ENCODE results near the gene NGFR. TPM values are rescaled to one million over a fixed set of nuclear protein-coding genes. Genes with fewer than 3 reads are reported as not detected.

NGFR gene
- total RNA-seq, 1 donor, result not detected

GRCh38 chr17:49460401-49460800, 34.7 kb upstream of the NGFR start:
- no peak overlapping the region for H3K4me3 ChIP-seq (ENCODE audit: low read depth, low read length)
- TF ChIP-seq CTCF (IDR thresholded peaks at IDR 0.05; ENCODE audit: insufficient read depth, low read length), result no peak
- no peak for DNase-seq (ENCODE audit: low read depth)

DNA sequence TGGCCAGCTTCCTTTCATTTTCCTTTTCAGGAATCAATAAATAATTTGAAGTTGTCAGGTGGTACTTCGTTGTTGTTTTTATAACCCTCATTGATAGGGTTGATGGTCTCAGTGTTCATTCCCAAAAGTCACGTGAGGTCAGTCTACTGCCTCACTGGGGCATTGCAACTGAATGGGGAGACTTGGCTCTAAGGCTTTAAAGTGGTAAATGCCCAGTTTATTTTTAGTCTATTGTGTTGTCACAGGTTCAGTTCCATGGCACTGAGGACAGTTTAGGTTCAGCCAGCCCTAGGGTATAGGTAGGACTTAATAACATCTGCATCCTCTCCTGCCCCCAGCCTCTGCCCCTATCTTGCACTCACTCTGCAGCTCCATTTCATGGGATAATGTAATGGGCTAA, 33.5 kb upstream of the NGFR start:
- TF ChIP-seq CTCF (IDR thresholded peaks at IDR 0.05; ENCODE audit: insufficient read depth, low read length), result no peak

DNA sequence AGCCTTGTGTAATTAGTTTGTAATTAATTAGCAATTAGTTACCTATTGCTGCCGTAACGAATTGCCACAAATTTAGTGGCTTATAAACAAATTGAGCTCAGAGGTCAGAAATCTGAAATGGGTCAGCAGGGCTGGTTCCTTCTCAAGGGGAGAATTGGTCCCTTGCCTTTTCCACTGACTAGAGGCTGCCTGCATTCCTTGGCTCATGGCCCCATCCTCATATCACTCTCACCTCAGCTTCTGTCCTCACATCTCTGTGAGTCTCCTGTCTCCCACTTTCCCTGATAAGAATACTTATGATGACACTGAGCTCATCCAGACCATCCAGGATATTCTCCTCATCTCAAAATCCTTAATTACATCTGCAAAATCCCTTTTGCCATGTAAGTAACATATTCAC, 31.0 kb upstream of the NGFR start:
- no peak for TF ChIP-seq CTCF (IDR thresholded peaks at IDR 0.05; ENCODE audit: insufficient read depth, low read length)
- no peak for DNase-seq (ENCODE audit: low read depth)
- no peak overlapping the region for H3K4me3 ChIP-seq (ENCODE audit: low read depth, low read length)

More for the DNA sequence above, 33.5 kb upstream of the NGFR start:
- H3K4me3 ChIP-seq (ENCODE audit: low read depth, low read length), result no peak overlapping the region
- no peak for DNase-seq (ENCODE audit: low read depth)

- TF ChIP-seq CTCF (IDR thresholded peaks at IDR 0.05; ENCODE audit: insufficient read depth, low read length), result no peak
- DNase-seq (ENCODE audit: low read depth), result no peak
- H3K4me3 ChIP-seq (ENCODE audit: low read depth, low read length), result no peak overlapping the region
Measured at GRCh38 chr17:49465331-49465903, 29.7 kb upstream of the NGFR start.

DNA sequence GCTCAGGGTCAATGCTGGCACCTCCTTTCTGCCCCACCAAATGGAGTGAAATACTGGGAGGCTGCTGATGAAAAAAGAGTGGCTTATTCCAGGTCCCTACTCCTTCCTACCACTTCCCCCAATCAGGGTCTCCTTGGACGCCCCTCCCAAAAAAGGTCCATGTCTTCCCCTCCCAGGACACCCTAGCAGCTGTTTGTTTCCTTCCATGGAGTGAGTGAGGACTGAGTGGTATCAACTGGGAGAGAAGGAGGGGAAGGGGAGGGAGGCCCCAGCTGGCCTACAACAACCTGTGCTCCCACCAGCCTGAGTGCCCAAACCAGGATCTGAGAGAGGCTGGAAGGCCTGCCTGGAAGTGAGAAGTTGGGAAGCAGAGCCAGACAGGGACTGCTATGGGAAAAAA, 28.7 kb upstream of the NGFR start:
- no peak for DNase-seq (ENCODE audit: low read depth)
- TF ChIP-seq CTCF (IDR thresholded peaks at IDR 0.05; ENCODE audit: insufficient read depth, low read length), result no peak

GRCh38 chr17:49467175-49467574, 27.9 kb upstream of the NGFR start:
- no peak for TF ChIP-seq CTCF (IDR thresholded peaks at IDR 0.05; ENCODE audit: insufficient read depth, low read length)
- H3K4me3 ChIP-seq (ENCODE audit: low read depth, low read length), result no peak overlapping the region
- DNase-seq (ENCODE audit: low read depth), result no peak

More for the DNA sequence above, 28.7 kb upstream of the NGFR start:
- no peak overlapping the region for H3K4me3 ChIP-seq (ENCODE audit: low read depth, low read length)

DNA sequence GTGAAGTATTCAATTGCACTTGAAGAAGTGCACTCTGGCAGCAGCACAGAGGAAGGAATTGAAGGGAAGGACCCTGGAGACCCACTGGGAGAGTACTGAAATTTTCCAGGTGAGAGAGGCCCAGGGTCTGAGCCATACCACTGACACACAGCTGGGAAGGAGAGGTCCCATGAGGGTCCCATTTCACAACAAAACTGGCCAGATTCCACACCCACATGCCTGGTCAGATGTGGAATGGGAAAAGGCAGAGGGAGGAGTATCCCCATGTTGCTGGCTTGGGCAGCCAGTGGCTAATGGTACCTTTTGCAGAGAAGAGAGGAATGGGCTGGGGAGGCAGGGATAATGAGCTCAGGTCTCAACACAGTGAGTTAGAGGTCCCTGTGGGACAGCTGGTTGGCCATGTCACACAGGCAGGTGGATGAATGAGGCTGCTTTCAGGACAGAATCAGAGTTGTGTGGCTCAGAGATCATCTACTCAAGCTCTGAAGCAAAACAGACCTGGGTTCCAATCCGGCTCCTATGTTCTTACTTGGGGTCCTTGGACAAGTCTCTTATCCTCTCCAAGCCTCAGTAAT, 26.2 kb upstream of the NGFR start:
- DNase-seq (ENCODE audit: low read depth), result peak; percentile 49
- TF ChIP-seq CTCF (IDR thresholded peaks at IDR 0.05; ENCODE audit: insufficient read depth, low read length), result no peak
- H3K4me3 ChIP-seq (ENCODE audit: low read depth, low read length), result no peak overlapping the region
